ENCODE data around the gene DNHD1. TPM values are rescaled to one million over a fixed set of nuclear protein-coding genes. Genes with fewer than 3 reads are reported as not detected.

Gene DNHD1
- total RNA-seq, 5 donors from 2014 or later (not counting 1 experiment from before 2014, with no cell fraction given) = 44.1 to 52.0 (median 47.8) TPM

- H3K27ac ChIP-seq (ENCODE audit: low read length) = no peak overlapping the region
- Mint-ChIP-seq H3K36me3 (peaks cover 36% of the 10 kb centered on the region), H3K9me3 (no peaks in the 10 kb centered on the region), H3K4me3 (no peak overlapping the region), H3K4me1 (no peaks in the 10 kb centered on the region), H3K27me3 (no peaks in the 10 kb centered on the region), H3K27ac (no peak overlapping the region)
- no peak overlapping the region for H3K4me3 ChIP-seq (ENCODE audit: control insufficient read depth in 1 of 2, extremely low read depth in 1 of 2, low read length in 1 of 2)
- ATAC-seq (replicated peaks in 1 of 4) (no peak), DNase-seq (no peak)
- peaks cover 9 to 32% of the 10 kb centered on the region in 2 donors for H3K36me3 ChIP-seq (ENCODE audit: control insufficient read depth in 2 of 2, extremely low read depth in 1 of 2, insufficient read depth in 1 of 2, low read length in 1 of 2)
- no peaks in the 10 kb centered on the region for H3K9me3 ChIP-seq
- 96% methylated on average over 19 of the region's 26 CpGs for WGBS (ENCODE audit: insufficient coverage)
- no peaks in the 10 kb centered on the region for H3K4me1 ChIP-seq (ENCODE audit: control insufficient read depth in 1 of 2, extremely low read depth in 1 of 2, insufficient read depth in 2 of 2, low read length in 2 of 2)
- ChIA-PET POLR2A (no interaction called here), CTCF (no interaction called here)
- no peaks in the 10 kb centered on the region for H3K27me3 ChIP-seq (replicated peaks in 1 of 2; ENCODE audit: control insufficient read depth in 2 of 2, extremely low read depth in 1 of 2, insufficient read depth in 2 of 2, low read length in 1 of 2)
Measured at GRCh38 chr11:6457581-6458320, 39.3 kb upstream of the DNHD1 start.

GRCh38 chr11:6458352-6459098 is 38.6 kb upstream of the DNHD1 start:
- H3K4me3 ChIP-seq (ENCODE audit: control insufficient read depth in 1 of 2, extremely low read depth in 1 of 2, low read length in 1 of 2) = no peak overlapping the region
- H3K27me3 ChIP-seq (replicated peaks in 1 of 2; ENCODE audit: control insufficient read depth in 2 of 2, extremely low read depth in 1 of 2, insufficient read depth in 2 of 2, low read length in 1 of 2) = no peaks in the 10 kb centered on the region
- H3K27ac ChIP-seq (ENCODE audit: low read length) = no peak overlapping the region
- no peak for DNase-seq
- peaks cover 9 to 27% of the 10 kb centered on the region in 2 donors for H3K36me3 ChIP-seq (ENCODE audit: control insufficient read depth in 2 of 2, extremely low read depth in 1 of 2, insufficient read depth in 1 of 2, low read length in 1 of 2)
- ATAC-seq (replicated peaks in 1 of 4) = no peak
- WGBS (ENCODE audit: insufficient coverage) = 55% methylated on average over 1 of the region's 2 CpGs
- peaks cover 35% of the 10 kb centered on the region for H3K36me3 Mint-ChIP-seq
- H3K27me3 Mint-ChIP-seq = no peaks in the 10 kb centered on the region
- H3K27ac Mint-ChIP-seq = no peak overlapping the region
- POLR2A ChIA-PET = interaction anchor here in 1 of 2 donors (0.5 kb wide), 1 partner anchor 150 kb away, joined by 5 read pairs; no protein-coding TSS in a partner anchor
- CTCF ChIA-PET = no interaction called here
- no peaks in the 10 kb centered on the region for H3K4me1 ChIP-seq (ENCODE audit: control insufficient read depth in 1 of 2, extremely low read depth in 1 of 2, insufficient read depth in 2 of 2, low read length in 2 of 2)
- no peaks in the 10 kb centered on the region for H3K9me3 Mint-ChIP-seq
- H3K9me3 ChIP-seq = no peaks in the 10 kb centered on the region
- no peak overlapping the region for H3K4me3 Mint-ChIP-seq
- H3K4me1 Mint-ChIP-seq = no peaks in the 10 kb centered on the region

GRCh38 chr11:6459099-6459450 is 38.0 kb upstream of the DNHD1 start:
- H3K4me1 ChIP-seq (ENCODE audit: control insufficient read depth in 1 of 2, extremely low read depth in 1 of 2, insufficient read depth in 2 of 2, low read length in 2 of 2) = no peaks in the 10 kb centered on the region
- peaks cover 9 to 27% of the 10 kb centered on the region in 2 donors for H3K36me3 ChIP-seq (ENCODE audit: control insufficient read depth in 2 of 2, extremely low read depth in 1 of 2, insufficient read depth in 1 of 2, low read length in 1 of 2)
- ATAC-seq (replicated peaks in 1 of 4) (no peak), DNase-seq (no peak)
- H3K27ac Mint-ChIP-seq = no peak overlapping the region
- H3K9me3 Mint-ChIP-seq = no peaks in the 10 kb centered on the region
- no peak overlapping the region for H3K4me3 Mint-ChIP-seq
- H3K27ac ChIP-seq (ENCODE audit: low read length) = no peak overlapping the region
- no peaks in the 10 kb centered on the region for H3K4me1 Mint-ChIP-seq
- ChIA-PET POLR2A (interaction anchor here in 1 of 2 donors (0.5 kb wide), 1 partner anchor 150 kb away, joined by 5 read pairs; no protein-coding TSS in a partner anchor), CTCF (no interaction called here)
- no peaks in the 10 kb centered on the region for H3K9me3 ChIP-seq
- no peaks in the 10 kb centered on the region for H3K27me3 Mint-ChIP-seq
- 20% methylated on average over 1 of the region's 1 CpG for WGBS (ENCODE audit: insufficient coverage)
- H3K36me3 Mint-ChIP-seq = peaks cover 37% of the 10 kb centered on the region
- no peak overlapping the region for H3K4me3 ChIP-seq (ENCODE audit: control insufficient read depth in 1 of 2, extremely low read depth in 1 of 2, low read length in 1 of 2)
- no peaks in the 10 kb centered on the region for H3K27me3 ChIP-seq (replicated peaks in 1 of 2; ENCODE audit: control insufficient read depth in 2 of 2, extremely low read depth in 1 of 2, insufficient read depth in 2 of 2, low read length in 1 of 2)

GRCh38 chr11:6468712-6469495 is 28.2 kb upstream of the DNHD1 start:
- no peak for ATAC-seq (replicated peaks in 1 of 4)
- Mint-ChIP-seq H3K27me3 (no peaks in the 10 kb centered on the region), H3K4me3 (no peak overlapping the region), H3K4me1 (peaks cover 15 to 22% (median 17%) of the 10 kb centered on the region in 3 donors), H3K9me3 (no peaks in the 10 kb centered on the region), H3K27ac (no peak overlapping the region), H3K36me3 (peaks cover 20% of the 10 kb centered on the region)
- Histone ChIP-seq H3K4me1 (ENCODE audit: control insufficient read depth in 1 of 2, extremely low read depth in 1 of 2, insufficient read depth in 2 of 2, low read length in 2 of 2) (peaks cover 7 to 12% of the 10 kb centered on the region in 2 experiments), H3K27me3 (replicated peaks in 1 of 2; ENCODE audit: control insufficient read depth in 2 of 2, extremely low read depth in 1 of 2, insufficient read depth in 2 of 2, low read length in 1 of 2) (peaks cover 0 to 3% of the 10 kb centered on the region in 2 experiments), H3K27ac (ENCODE audit: low read length) (no peak overlapping the region), H3K36me3 (ENCODE audit: control insufficient read depth in 2 of 2, extremely low read depth in 1 of 2, insufficient read depth in 1 of 2, low read length in 1 of 2) (peaks cover 0 to 8% of the 10 kb centered on the region in 2 donors), H3K4me3 (ENCODE audit: control insufficient read depth in 1 of 2, extremely low read depth in 1 of 2, low read length in 1 of 2) (no peak overlapping the region), H3K9me3 (no peaks in the 10 kb centered on the region)
- CTCF ChIA-PET = interaction anchor here in 1 of 2 donors (2.2 kb wide), 1 partner anchor 90 kb away, joined by 10 read pairs; no protein-coding TSS in a partner anchor
- WGBS (ENCODE audit: insufficient coverage) = no CpG with 5 or more reads among the region's 6 CpGs
- peak in 1 of 35 experiments; percentile 20 for DNase-seq
- POLR2A ChIA-PET = no interaction called here

- H3K36me3 ChIP-seq (ENCODE audit: control insufficient read depth in 2 of 2, extremely low read depth in 1 of 2, insufficient read depth in 1 of 2, low read length in 1 of 2) = peaks cover 0 to 8% of the 10 kb centered on the region in 2 donors
- no peak overlapping the region for H3K27ac Mint-ChIP-seq
- no peaks in the 10 kb centered on the region for H3K27me3 Mint-ChIP-seq
- ChIA-PET CTCF (interaction anchor here in 1 of 2 donors (2.2 kb wide), 1 partner anchor 91 kb away, joined by 10 read pairs; no protein-coding TSS in a partner anchor), POLR2A (no interaction called here)
- peaks cover 19 to 22% (median 22%) of the 10 kb centered on the region in 3 donors for H3K4me1 Mint-ChIP-seq
- ATAC-seq (replicated peaks in 1 of 4) = no peak
- H3K36me3 Mint-ChIP-seq = peaks cover 13% of the 10 kb centered on the region
- peaks cover 0 to 3% of the 10 kb centered on the region in 2 experiments for H3K27me3 ChIP-seq (replicated peaks in 1 of 2; ENCODE audit: control insufficient read depth in 2 of 2, extremely low read depth in 1 of 2, insufficient read depth in 2 of 2, low read length in 1 of 2)
- 100% methylated on average over 1 of the region's 1 CpG for WGBS (ENCODE audit: insufficient coverage)
- H3K9me3 Mint-ChIP-seq = no peaks in the 10 kb centered on the region
- peaks cover 11 to 18% of the 10 kb centered on the region in 2 experiments for H3K4me1 ChIP-seq (ENCODE audit: control insufficient read depth in 1 of 2, extremely low read depth in 1 of 2, insufficient read depth in 2 of 2, low read length in 2 of 2)
- H3K4me3 Mint-ChIP-seq = no peak overlapping the region
- H3K27ac ChIP-seq (ENCODE audit: low read length) = no peak overlapping the region
- no peak overlapping the region for H3K4me3 ChIP-seq (ENCODE audit: control insufficient read depth in 1 of 2, extremely low read depth in 1 of 2, low read length in 1 of 2)
- no peak for DNase-seq
- no peaks in the 10 kb centered on the region for H3K9me3 ChIP-seq
Measured at GRCh38 chr11:6469599-6469998, 27.5 kb upstream of the DNHD1 start.

- no peak for DNase-seq
- CTCF ChIA-PET = interaction anchor here (0.6 to 2.6 kb wide), 2 partner anchors 94 to 146 kb away, joined by 4 to 9 read pairs; no protein-coding TSS in a partner anchor
- no CpG with 5 or more reads among the region's 1 CpG for WGBS (ENCODE audit: insufficient coverage)
Measured at GRCh38 chr11:6472934-6473333, 24.1 kb upstream of the DNHD1 start.

More at GRCh38 chr11:6472934-6473333, 24.1 kb upstream of the DNHD1 start:
- H3K27me3 Mint-ChIP-seq = no peaks in the 10 kb centered on the region
- H3K27ac ChIP-seq (ENCODE audit: low read length) = no peak overlapping the region
- no peak for ATAC-seq (replicated peaks in 1 of 4)
- H3K27ac Mint-ChIP-seq = peak overlapping the region; percentile 3 to 73
- peaks cover 20 to 22% (median 22%) of the 10 kb centered on the region in 3 donors for H3K4me1 Mint-ChIP-seq
- H3K9me3 Mint-ChIP-seq = no peaks in the 10 kb centered on the region
- peak overlapping the region; percentile 65 to 85 (median 65) for H3K4me3 Mint-ChIP-seq
- no peaks in the 10 kb centered on the region for H3K9me3 ChIP-seq
- H3K27me3 ChIP-seq (replicated peaks in 1 of 2; ENCODE audit: control insufficient read depth in 2 of 2, extremely low read depth in 1 of 2, insufficient read depth in 2 of 2, low read length in 1 of 2) = peaks cover 0 to 3% of the 10 kb centered on the region in 2 experiments
- peaks cover 6% of the 10 kb centered on the region for H3K36me3 Mint-ChIP-seq
- H3K4me1 ChIP-seq (ENCODE audit: control insufficient read depth in 1 of 2, extremely low read depth in 1 of 2, insufficient read depth in 2 of 2, low read length in 2 of 2) = peaks cover 11 to 18% of the 10 kb centered on the region in 2 experiments
- peak overlapping the region; percentile 19 to 70 for H3K4me3 ChIP-seq (ENCODE audit: control insufficient read depth in 1 of 2, extremely low read depth in 1 of 2, low read length in 1 of 2)
- POLR2A ChIA-PET = interaction anchor here in 1 of 2 donors (0.6 kb wide), 2 partner anchors 47 to 120 kb away, joined by 3 read pairs; no protein-coding TSS in a partner anchor
- H3K36me3 ChIP-seq (ENCODE audit: control insufficient read depth in 2 of 2, extremely low read depth in 1 of 2, insufficient read depth in 1 of 2, low read length in 1 of 2) = peaks cover 6 to 9% of the 10 kb centered on the region in 2 donors
